PC-3 (cell line): Measurements from ENCODE around the gene KCNH3.

Experiments
- CTCF ChIP-seq: fragments of 300-600 bp; sonication (generic); conservative IDR thresholded peaks from 2 replicates; pipeline ENCODE4 v1.5.1; 2017; ENCODE audit warnings: antibody characterized with exemption, low read depth, mild to moderate bottlenecking, low read length
- EZH2 ChIP-seq: fragments of 300-600 bp; sonication (generic); IDR thresholded peaks from one replicate; pipeline ENCODE4 v1.6.1; 2017; ENCODE audit warnings: antibody characterized with exemption, mild to moderate bottlenecking, low read length; ENCODE audit not compliant: unreplicated experiment

GRCh38 chr12:49531745-49532144 lies 7.1 kb upstream of the KCNH3 start:
- TF ChIP-seq CTCF, result no peak
- no peak for TF ChIP-seq EZH2
